NCI-H146 treated with DMSO at 0.1 percent for 48 hours (cell line): ENCODE results near the gene OR4S1.
"Not testable (repeated sequence)": the region's sequence is repeated elsewhere in the genome, so short reads cannot be mapped to it uniquely, and the experiment has no call there.

Source experiments
- DNase-seq: peaks from one replicate; lab custom pipeline; 2025; ENCODE audit not compliant: unreplicated experiment; lab: John Stamatoyannopoulos, UW

Gene OR4S1

GRCh38 chr11:48305923-48306322 is at the start of gene OR4S1:
TSS of gene OR4S1 (plus strand) at chr11:48306223. CDS start at chr11:48306223, 0 bp downstream.
- DNase-seq: no peak

GRCh38 chr11:48261600-48261999 is 44.4 kb upstream of the OR4S1 start:
- no peak for DNase-seq

GRCh38 chr11:48263423-48263911 is 42.6 kb upstream of the OR4S1 start, which contains the start of gene OR4X1:
TSS of gene OR4X1 (plus strand) at chr11:48263861. CDS start at chr11:48263861, 0 bp downstream.
- no peak for DNase-seq

DNA sequence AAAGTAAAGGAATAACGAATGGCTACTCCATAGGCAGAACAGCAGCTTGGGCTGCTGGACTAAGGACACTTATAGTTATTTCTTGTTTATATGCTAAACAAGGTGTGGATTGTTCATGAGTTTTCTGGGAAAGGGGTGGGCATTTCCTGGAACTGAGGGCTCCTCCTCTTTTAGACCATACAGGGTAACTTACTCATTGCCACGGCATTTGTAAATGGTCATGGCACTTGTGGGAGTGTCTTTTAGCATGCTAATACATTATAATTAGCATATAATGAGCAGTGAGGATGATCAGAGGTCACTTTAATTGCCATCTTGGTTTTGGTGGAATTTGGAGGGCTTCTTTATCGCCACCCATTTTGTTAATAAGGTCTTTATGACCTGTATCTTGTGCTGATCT is 35.4 kb upstream of the OR4S1 start:
- no peak for DNase-seq

DNA sequence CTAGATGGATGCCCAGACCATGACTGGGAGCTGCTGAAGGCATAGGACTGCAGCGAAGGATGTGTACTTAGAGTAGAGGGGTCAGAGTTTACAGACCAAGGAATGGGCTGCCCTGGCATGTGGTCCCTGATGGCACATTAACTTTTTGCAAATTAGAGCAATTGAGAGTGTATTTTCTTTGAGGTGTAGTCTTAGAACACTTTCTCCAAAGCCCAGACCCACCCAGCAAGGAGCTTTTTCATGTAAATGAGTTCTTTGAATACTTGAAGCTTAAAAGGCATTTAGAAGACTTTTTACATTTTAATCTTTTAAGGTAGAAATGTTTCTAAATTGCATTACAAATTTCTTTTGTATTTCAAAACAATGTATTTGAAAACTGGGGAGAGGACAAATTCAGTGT is 33.4 kb upstream of the OR4S1 start:
- DNase-seq: no peak

GRCh38 chr11:48307760-48308386 is 1.9 kb downstream of the OR4S1 start:
- DNase-seq: peak; percentile 1

- not testable (repeated sequence) for DNase-seq
Measured at GRCh38 chr11:48313590-48313989, 7.6 kb downstream of the OR4S1 start.

GRCh38 chr11:48319813-48320212 is 13.8 kb downstream of the OR4S1 start:
- DNase-seq: not testable (repeated sequence)

- DNase-seq: not testable (repeated sequence)
Measured at GRCh38 chr11:48324620-48325019, 18.6 kb downstream of the OR4S1 start, which contains the start of gene OR4C3. TSS of gene OR4C3 (plus strand) at chr11:48324920. CDS start at chr11:48325022, 102 bp downstream.

DNA sequence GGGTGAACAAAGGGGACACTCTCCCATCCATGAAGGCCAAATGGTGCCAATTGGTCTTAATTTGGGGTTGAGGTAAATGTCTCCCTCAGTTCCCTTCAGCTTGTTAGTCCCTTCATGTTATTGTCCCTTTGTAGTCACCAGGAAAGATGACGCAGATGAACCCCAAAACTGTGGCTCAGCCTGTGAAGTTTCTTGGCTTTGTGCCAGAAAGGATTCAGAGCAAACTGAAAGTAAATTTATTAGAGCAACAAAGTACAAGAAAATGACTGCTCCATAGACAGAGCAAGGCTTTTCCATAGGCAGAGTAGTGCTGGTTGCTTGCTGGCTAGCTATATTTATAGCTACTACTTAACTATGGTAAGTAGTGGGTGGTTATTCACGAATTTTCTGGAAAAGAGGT is 35.4 kb downstream of the OR4S1 start:
- no peak for DNase-seq

DNA sequence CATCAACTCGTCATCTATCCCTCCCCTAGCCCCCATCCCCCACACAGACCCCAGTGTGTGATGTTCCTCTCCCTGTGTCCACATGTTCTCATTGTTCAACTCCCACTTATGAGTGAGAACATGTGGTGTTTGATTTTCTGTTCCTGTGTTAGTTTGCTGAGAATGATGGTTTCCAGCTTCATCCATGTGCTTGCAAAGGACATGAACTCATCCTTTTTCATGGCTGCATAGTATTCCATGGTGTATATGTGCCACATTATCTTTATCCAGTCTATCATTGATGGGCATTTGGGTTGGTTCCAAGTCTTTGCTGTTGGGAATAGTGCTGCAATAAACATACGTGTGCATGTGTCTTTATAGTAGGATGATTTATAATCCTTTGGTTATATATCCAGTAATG is 36.5 kb downstream of the OR4S1 start:
- DNase-seq: not testable (repeated sequence)

DNA sequence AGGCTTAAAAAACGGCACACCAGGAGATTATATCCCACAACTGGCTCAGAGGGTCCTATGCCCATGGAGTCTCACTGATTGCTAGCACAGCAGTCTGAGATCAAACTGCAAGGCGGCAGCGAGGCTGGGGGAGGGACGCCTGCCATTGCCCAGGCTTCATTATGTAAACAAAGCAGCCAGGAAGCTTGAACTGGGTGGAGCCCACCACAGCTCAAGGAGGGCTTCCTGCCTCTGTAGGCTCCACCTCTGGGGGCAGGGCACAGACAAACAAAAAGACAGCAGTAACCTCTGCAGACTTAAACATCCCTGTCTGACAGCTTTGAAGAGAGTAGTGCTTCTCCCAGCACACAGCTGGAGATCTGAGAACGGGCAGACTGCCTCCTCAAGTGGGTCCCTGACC is 40.3 kb downstream of the OR4S1 start:
- DNase-seq: not testable (repeated sequence)

DNA sequence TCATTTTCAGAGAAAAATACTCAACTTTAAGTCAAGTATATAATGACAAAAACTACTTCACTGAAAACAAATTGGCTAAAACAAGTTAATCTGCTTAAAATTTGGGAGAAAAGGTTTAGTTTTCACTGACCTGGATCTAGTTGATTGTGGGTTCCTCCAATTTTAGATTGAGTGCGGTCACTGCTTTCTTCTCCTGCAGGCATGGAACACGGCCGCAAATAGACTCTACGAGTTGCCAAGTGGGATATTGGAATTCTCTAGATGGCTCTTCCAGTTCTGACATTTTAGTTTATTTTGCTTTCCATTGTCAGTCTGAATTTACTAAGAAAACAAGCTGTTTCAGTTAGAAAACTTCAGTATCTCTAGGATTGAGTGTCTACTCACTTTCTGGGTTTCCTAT is 48.0 kb downstream of the OR4S1 start:
- DNase-seq: no peak

GRCh38 chr11:48354677-48355076 is 48.7 kb downstream of the OR4S1 start:
- DNase-seq: no peak
